ENCODE measurements around the gene GABARAPL1. TPM values are rescaled to one million over a fixed set of nuclear protein-coding genes. Genes with fewer than 3 reads are reported as not detected.

Gene GABARAPL1
- total RNA-seq, 1 donor: 26.3 TPM

DNA sequence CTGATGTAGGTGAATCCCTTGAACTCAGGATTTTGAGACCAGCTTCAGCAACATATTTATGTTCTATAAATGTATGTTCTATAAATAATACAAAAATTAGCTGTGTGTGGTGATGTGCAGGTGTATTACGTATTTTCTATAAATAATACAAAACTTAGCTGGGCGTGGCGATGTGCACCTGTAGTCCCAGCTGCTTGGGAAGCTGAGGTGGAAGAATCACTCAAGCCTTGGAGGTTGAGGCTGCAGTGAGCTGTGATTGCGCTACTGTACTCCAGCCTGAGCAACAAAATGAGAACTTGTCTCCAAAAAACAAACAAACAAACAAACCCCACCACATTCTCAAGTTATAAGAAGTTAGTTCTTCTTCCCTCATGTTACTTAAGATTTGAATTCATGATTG is 39.5 kb downstream of the GABARAPL1 start:
- DNase-seq (ENCODE audit: low read depth): no peak
- TF ChIP-seq, protein P1, sequence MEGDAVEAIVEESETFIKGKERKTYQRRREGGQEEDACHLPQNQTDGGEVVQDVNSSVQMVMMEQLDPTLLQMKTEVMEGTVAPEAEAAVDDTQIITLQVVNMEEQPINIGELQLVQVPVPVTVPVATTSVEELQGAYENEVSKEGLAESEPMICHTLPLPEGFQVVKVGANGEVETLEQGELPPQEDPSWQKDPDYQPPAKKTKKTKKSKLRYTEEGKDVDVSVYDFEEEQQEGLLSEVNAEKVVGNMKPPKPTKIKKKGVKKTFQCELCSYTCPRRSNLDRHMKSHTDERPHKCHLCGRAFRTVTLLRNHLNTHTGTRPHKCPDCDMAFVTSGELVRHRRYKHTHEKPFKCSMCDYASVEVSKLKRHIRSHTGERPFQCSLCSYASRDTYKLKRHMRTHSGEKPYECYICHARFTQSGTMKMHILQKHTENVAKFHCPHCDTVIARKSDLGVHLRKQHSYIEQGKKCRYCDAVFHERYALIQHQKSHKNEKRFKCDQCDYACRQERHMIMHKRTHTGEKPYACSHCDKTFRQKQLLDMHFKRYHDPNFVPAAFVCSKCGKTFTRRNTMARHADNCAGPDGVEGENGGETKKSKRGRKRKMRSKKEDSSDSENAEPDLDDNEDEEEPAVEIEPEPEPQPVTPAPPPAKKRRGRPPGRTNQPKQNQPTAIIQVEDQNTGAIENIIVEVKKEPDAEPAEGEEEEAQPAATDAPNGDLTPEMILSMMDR (IDR thresholded peaks at IDR 0.05; ENCODE audit: insufficient read depth, low read length): no peak

DNA sequence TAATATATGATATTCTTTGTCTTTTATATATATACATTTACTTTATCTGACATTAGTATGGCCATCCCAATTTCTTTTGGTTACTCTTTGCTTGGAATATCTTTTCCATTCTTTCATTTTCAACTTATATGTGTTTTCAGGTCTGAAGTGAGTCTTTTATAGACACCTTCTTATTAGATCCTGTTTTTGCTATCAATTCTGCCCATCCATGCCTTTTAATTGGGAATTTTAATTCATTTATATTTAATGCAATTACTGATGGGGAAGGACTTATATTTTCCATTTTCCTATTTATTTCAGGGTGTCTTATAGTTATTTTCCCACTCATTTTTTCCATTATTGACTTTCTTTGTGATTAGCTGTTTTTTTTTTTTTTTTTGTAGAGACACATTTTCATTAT is 43.4 kb downstream of the GABARAPL1 start:
- DNase-seq (ENCODE audit: low read depth): no peak
- TF ChIP-seq, protein P1 (IDR thresholded peaks at IDR 0.05; ENCODE audit: insufficient read depth, low read length): no peak
- no peak overlapping the region for H3K4me3 ChIP-seq (ENCODE audit: low read depth, low read length)

More for the DNA sequence above, 39.5 kb downstream of the GABARAPL1 start:
- no peak overlapping the region for H3K4me3 ChIP-seq (ENCODE audit: low read depth, low read length)

DNA sequence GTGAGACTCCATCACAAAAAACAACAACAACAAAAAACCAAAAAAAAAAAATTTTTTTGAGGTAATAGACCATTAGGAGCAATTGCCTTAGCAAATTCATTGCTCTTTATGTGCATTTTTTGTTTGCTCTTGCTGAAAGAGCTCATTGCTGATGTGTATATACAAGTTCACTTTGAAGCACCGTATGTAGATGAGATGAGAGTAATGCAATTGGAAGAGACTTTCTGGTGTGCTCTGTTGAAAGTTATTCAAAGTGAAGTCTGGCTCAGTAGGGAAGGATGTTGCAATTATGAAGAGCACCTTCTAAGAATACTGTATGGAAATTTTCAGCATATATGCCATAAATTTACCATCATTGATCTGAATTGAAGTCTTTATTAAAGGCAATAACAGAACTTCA is 48.2 kb downstream of the GABARAPL1 start:
- H3K4me3 ChIP-seq (ENCODE audit: low read depth, low read length): no peak overlapping the region
- TF ChIP-seq, protein P1 (IDR thresholded peaks at IDR 0.05; ENCODE audit: insufficient read depth, low read length): no peak
- DNase-seq (ENCODE audit: low read depth): no peak

DNA sequence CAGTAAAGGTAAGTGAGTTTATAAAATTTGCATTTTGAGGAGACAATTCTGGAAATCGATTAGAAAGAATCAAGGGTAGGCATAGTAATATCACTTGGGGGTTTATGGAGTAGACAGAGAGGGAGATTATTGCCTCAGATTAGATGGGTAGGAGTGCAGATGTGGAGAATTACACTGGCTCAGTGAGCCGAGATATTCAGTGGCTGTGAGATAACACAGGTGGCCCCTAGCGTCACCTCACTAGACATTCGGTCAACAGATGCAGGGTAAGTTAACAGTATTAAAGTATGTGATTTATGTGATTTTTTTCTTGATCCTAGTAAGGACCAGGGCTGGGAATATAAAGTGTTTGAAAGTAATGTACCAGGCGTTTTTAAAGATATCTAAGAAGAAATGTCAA is 55.4 kb downstream of the GABARAPL1 start:
- no peak for DNase-seq (ENCODE audit: low read depth)
- TF ChIP-seq, protein P1 (IDR thresholded peaks at IDR 0.05; ENCODE audit: insufficient read depth, low read length): no peak
- H3K4me3 ChIP-seq (ENCODE audit: low read depth, low read length): no peak overlapping the region

DNA sequence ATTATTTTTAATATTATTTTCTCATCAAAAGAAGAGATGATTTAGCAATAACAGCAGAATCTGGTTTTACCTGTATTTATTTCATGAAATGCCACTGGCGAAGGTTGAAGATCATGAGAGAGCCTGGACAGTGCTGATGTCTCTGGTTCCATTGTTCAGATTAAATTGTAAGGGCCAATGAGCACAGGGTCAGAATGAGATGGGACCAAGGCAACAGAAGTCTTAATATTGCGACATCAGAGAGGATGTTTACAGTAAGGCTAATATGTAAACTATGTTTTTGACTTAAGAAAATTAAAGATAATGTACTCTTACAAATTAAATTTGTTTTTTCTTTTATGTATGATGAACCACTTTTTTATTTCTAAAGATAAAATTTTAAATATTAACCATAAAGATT is 59.8 kb downstream of the GABARAPL1 start:
- TF ChIP-seq, protein P1 (IDR thresholded peaks at IDR 0.05; ENCODE audit: insufficient read depth, low read length): no peak
- H3K4me3 ChIP-seq (ENCODE audit: low read depth, low read length): no peak overlapping the region
- no peak for DNase-seq (ENCODE audit: low read depth)

Other genes with a start within 250 kb of the GABARAPL1 start
- gene CLEC12A, start 241.5 kb upstream of the GABARAPL1 start, total RNA-seq (ENCODE audit: low replicate concordance): not detected in 2 replicates
- not detected in 2 replicates for gene CLEC1B, start 213.8 kb upstream of the GABARAPL1 start, total RNA-seq (ENCODE audit: low replicate concordance)
- gene CLEC12B, start 202.2 kb upstream of the GABARAPL1 start, total RNA-seq (ENCODE audit: low replicate concordance): not detected in 2 replicates
- not detected in 2 replicates for gene CLEC9A, start 182.2 kb upstream of the GABARAPL1 start, total RNA-seq (ENCODE audit: low replicate concordance)
- gene CLEC1A, start 113.9 kb upstream of the GABARAPL1 start, total RNA-seq (ENCODE audit: low replicate concordance): 0.16 TPM in 1 of 2 replicates, not detected in the other
- not detected in 2 replicates for gene CLEC7A, start 82.7 kb upstream of the GABARAPL1 start, total RNA-seq (ENCODE audit: low replicate concordance)
- not detected in 2 replicates for gene OLR1, start 40.7 kb upstream of the GABARAPL1 start, total RNA-seq (ENCODE audit: low replicate concordance)
- gene TMEM52B, start 33.8 kb upstream of the GABARAPL1 start, total RNA-seq (ENCODE audit: low replicate concordance): under 0.01 and 0.08 TPM in 2 replicates
- 0.16 and 0.45 TPM in 2 replicates for gene KLRD1, start 95.0 kb downstream of the GABARAPL1 start, total RNA-seq (ENCODE audit: low replicate concordance)
- gene KLRK1, start 177.2 kb downstream of the GABARAPL1 start, total RNA-seq (ENCODE audit: low replicate concordance): not detected in 2 replicates
- gene KLRC4, start 196.9 kb downstream of the GABARAPL1 start, total RNA-seq (ENCODE audit: low replicate concordance): not detected in 2 replicates
- not detected in 2 replicates for gene KLRC3, start 207.7 kb downstream of the GABARAPL1 start, total RNA-seq (ENCODE audit: low replicate concordance)
- gene KLRC2, start 223.1 kb downstream of the GABARAPL1 start, total RNA-seq (ENCODE audit: low replicate concordance): not detected in 2 replicates
- not detected in 2 replicates for gene KLRC1, start 240.5 kb downstream of the GABARAPL1 start, total RNA-seq (ENCODE audit: low replicate concordance)

Data from fibroblast of the aortic adventitia (primary cell).